VCaP (cell line): ENCODE results near the gene NCKAP5.

Experiments
- H3K27ac ChIP-seq: fragments of 450-650 bp; 2 replicates; pipeline ENCODE4 v1.5.1; 2017
- CTCF ChIP-seq: fragments of 450-650 bp; conservative IDR thresholded peaks from 2 replicates; pipeline ENCODE4 v1.5.1; 2017; ENCODE audit warnings: mild to moderate bottlenecking, moderate library complexity

NCKAP5 gene

GRCh38 chr2:132941296-132942020 is 626.8 kb downstream of the NCKAP5 start:
- H3K27ac ChIP-seq = no peak overlapping the region
- no peak for TF ChIP-seq CTCF

- H3K27ac ChIP-seq = no peak overlapping the region
- no peak for TF ChIP-seq CTCF
Measured at GRCh38 chr2:132937629-132938028, 630.6 kb downstream of the NCKAP5 start.

- no peak for TF ChIP-seq CTCF
- no peak overlapping the region for H3K27ac ChIP-seq
Measured at GRCh38 chr2:132936791-132937190, 631.5 kb downstream of the NCKAP5 start.

GRCh38 chr2:132936261-132936660 is 632.0 kb downstream of the NCKAP5 start:
- no peak overlapping the region for H3K27ac ChIP-seq
- no peak for TF ChIP-seq CTCF

- no peak overlapping the region for H3K27ac ChIP-seq
- TF ChIP-seq CTCF = no peak
Measured at GRCh38 chr2:132929786-132930185, 638.5 kb downstream of the NCKAP5 start.

GRCh38 chr2:132923787-132924186 is 644.5 kb downstream of the NCKAP5 start:
- TF ChIP-seq CTCF = no peak
- no peak overlapping the region for H3K27ac ChIP-seq

GRCh38 chr2:132915812-132916549 is 652.3 kb downstream of the NCKAP5 start:
- H3K27ac ChIP-seq = no peak overlapping the region
- TF ChIP-seq CTCF = no peak
